NCI-H2196 (cell line): ENCODE measurements around the gene ZBTB48.
"Not testable (repeated sequence)": the region's sequence is repeated elsewhere in the genome, so short reads cannot be mapped to it uniquely, and the experiment has no call there.

Experiments
- DNase-seq: peaks from one replicate; lab custom pipeline; 2025; ENCODE audit not compliant: unreplicated experiment; lab: John Stamatoyannopoulos, UW

The ZBTB48 gene

DNA sequence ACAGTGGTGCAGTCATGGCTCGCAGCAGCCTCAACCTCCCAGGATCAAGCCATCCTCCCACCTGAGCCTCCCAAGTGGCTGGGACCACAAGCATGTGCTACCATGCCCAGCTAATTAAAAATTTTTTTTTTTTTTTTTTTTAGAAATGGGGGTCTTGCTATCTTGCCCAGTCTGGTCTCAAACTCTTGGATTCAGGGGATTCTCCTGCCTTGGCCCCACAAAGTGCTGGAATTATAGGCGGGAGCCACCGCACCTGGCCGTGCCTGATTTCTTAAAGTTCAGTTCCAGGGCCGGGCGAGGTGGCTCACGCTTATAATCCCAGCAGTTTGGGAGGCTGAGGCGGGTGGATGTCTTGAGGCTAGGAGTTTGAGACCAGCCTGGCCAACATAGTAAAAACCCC is 51.3 kb downstream of the ZBTB48 start:
- no peak for DNase-seq

GRCh38 chr1:6632588-6633514 is 53.1 kb downstream of the ZBTB48 start:
- no peak for DNase-seq

GRCh38 chr1:6634371-6635052 is 54.7 kb downstream of the ZBTB48 start:
- peak; percentile 29 for DNase-seq

DNA sequence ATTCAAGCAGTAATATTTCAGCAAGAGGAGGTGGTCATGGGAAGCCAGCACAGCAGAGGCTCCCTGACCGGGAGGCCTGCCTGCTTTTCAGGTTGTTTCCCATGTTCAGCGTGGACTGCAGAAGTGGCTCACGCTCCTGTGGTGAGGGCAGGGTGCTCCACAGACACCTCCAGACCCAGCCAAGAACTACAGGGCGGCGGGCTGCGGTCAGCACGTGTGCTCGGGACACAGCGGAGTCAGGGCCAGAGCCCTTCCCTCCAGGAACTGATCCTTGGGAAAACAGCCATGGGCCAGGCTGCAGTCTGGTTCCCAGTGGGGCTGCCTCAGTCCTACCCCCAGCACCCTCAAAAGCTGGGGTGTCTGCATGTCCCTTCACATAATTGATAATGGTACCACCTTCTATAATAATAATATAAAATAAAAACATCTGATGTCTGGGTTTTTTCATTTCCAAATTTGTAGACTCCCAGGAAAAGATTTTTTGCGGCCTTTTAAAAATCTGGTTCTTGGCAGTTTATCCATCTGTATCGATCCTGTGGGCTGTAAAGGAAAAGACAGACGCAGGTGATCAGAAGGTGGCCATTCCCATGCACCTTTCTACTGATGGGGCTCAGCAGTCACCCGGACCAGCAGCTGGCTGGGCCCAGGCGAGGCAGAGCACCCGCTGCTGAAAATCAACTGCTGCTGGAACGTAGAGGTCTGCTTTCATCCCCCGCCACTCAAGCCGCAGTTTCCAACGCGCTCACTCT is 55.5 kb downstream of the ZBTB48 start:
- no peak for DNase-seq

DNA sequence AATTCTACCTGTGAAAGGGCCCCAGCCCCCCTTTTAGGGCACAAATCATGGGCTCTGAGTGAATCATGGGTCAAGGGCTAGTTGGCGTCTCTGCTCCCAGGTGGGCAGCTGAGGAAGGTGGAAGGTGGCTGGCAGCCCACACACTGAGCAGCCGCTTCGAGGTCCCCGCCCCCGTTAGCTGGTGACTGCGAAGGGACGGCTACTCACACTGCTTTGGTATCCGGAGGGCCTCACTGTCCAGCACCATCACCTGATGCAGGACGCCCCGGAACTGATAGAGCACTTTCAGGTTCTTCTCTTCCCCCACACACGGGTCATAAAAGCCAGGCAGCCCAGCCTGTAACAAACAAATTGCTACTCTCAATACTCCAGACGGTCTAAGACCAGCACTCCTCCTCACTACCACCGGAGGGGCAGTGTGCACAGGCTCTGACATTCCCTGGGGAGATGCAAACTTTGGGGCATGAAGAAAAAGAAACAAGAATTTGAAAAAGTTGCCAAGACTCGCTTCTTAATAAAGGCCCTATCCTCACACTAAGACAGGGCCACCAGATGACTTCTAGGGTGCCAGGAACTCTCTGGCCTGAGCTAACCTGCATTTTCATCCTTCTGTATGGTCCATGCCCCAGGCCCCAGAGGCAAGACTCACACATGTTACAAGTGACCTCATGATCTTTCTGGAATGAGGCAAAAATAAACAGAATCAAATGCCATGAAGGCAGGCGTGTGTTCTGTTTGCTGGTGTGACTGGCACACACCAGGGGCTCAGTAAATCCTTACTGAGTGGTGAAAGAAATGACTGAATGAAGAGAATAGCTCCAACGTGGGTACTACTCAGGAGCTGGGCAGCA is 56.3 kb downstream of the ZBTB48 start:
- no peak for DNase-seq

DNA sequence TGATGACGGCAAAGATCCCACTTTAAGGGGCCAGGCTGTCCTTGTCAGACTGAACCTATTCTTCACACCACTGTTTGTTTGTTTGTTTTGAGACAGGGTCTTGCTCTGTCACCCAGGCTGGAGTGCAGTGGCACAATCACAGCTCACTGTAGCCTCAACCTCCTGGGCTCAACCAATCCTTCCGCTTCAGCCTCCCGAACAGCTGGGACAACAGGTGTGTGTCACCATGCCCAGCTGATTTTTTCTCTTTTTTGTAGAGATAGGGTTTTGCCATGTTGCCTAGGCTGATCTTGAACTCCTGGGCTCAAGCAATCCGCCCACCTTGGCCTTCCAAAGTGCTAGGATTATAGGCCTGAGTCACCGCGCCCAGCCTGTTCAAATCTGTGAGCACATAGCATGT is 57.0 kb downstream of the ZBTB48 start:
- not testable (repeated sequence) for DNase-seq

GRCh38 chr1:6637770-6638169 is 58.0 kb downstream of the ZBTB48 start:
- DNase-seq, result no peak

GRCh38 chr1:6638226-6638625 is 58.4 kb downstream of the ZBTB48 start:
- no peak for DNase-seq
